Bronchial epithelial cell (primary cell): Measurements from ENCODE around the gene NFRKB. TPM values are rescaled to one million over a fixed set of nuclear protein-coding genes. Genes with fewer than 3 reads are reported as not detected.
"Not testable (repeated sequence)": the region's sequence is repeated elsewhere in the genome, so short reads cannot be mapped to it uniquely, and the experiment has no call there.

Experiments used
- DNase-seq: peaks from one replicate; pipeline ENCODE4 v3.0.0-alpha.2; 2010; ENCODE audit warnings: low read depth
- FAIRE-seq: peaks from 2 replicates; lab custom pipeline; 2011; peaks lifted over from hg19 to GRCh38; lab: Jason Lieb, UNC
- H3K27me3 ChIP-seq: 2 replicates; pipeline ENCODE4 v1.5.1; 2011; ENCODE audit warnings: low read length; ENCODE audit not compliant: control insufficient read depth, insufficient read depth
- H3K36me3 ChIP-seq: 2 replicates; pipeline ENCODE4 v1.5.1; 2011; ENCODE audit warnings: low read length; ENCODE audit not compliant: control insufficient read depth, insufficient read depth
- H3K4me3 ChIP-seq: 2 replicates; pipeline ENCODE4 v1.5.1; 2011; ENCODE audit warnings: mild to moderate bottlenecking, low read depth, low read length, control low read depth
- total RNA-seq: library from RNA; depleted of rRNA; stranded (reverse); fragments of >200 nt; gene quantifications from 2 replicates; pipeline ENCODE4 v1.2.1, GENCODE V29; 2014
- TF ChIP-seq, protein P1 (sequence below): IDR thresholded peaks from 2 replicates; pipeline ENCODE4 v1.5.1; 2011; ENCODE audit warnings: mild to moderate bottlenecking, moderate library complexity, low read length, control low read depth, inconsistent platforms; ENCODE audit not compliant: insufficient read depth, severe bottlenecking

NFRKB gene
- total RNA-seq, 1 donor from 2014 or later, result 26.3 TPM

DNA sequence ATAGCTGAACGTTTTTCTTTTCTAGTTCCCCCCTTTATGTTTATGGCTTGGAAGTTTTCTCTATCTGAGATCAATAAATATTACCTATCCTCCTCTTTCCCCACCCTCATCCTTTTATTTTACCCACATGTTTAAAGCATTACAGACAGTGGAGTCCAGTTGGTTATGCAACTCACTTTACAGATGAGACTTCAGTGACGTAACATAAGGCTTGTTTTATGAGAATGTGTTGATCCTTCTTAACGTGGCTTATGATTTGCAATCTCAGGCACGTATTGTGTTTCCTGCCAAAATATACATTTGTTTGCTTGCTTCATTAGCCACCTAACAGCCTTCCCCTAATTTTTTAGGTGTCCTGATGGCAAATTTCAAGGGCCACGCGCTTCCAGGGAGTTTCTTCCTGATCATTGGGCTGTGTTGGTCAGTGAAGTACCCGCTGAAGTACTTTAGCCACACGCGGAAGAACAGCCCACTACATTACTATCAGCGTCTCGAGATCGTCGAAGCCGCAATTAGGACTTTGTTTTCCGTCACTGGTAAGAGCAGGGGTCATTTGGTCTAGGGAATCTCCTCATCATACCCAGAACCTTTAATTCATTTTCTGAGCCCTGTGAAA is 43.1 kb downstream of the NFRKB start:
- FAIRE-seq, result no peak
- Histone ChIP-seq H3K36me3 (no peaks in the 10 kb centered on the region), H3K4me3 (no peak overlapping the region), H3K27me3 (no peaks in the 10 kb centered on the region)
- peak; percentile 53 for DNase-seq
- TF ChIP-seq, protein P1, sequence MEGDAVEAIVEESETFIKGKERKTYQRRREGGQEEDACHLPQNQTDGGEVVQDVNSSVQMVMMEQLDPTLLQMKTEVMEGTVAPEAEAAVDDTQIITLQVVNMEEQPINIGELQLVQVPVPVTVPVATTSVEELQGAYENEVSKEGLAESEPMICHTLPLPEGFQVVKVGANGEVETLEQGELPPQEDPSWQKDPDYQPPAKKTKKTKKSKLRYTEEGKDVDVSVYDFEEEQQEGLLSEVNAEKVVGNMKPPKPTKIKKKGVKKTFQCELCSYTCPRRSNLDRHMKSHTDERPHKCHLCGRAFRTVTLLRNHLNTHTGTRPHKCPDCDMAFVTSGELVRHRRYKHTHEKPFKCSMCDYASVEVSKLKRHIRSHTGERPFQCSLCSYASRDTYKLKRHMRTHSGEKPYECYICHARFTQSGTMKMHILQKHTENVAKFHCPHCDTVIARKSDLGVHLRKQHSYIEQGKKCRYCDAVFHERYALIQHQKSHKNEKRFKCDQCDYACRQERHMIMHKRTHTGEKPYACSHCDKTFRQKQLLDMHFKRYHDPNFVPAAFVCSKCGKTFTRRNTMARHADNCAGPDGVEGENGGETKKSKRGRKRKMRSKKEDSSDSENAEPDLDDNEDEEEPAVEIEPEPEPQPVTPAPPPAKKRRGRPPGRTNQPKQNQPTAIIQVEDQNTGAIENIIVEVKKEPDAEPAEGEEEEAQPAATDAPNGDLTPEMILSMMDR, result no peak

DNA sequence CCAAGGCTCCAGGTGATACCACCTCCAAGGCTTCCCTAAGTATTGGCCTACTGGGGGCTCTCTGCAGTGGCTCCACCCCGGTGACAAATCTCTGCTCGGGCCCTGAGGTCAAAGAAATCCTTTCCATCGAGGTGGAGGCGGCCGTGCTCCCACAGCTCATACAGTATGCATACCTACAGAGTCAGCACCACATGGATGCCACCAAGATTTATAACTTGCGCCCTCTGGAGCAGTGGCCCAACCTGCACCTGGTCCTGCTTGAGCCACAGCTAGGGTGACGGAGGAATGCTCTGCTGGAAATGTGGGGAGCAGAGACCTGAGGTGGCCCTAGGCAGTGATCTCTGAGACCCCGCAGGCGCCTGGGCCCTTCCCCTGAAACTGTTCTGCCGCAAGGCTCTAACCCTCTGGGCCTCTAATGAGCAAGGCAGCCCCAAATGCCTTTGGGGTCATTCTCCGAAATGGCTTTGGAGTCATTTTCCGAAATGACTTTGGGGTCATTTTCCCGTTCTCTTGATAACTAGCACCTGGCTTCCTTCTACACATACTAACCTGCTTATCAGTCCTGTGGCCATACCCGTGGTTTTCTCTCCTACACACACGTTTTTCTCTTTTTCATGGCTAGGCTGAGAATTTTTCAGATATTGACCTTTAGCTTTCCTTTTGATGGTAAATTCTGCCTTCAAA is 45.8 kb downstream of the NFRKB start:
- no peak for DNase-seq
- no peaks in the 10 kb centered on the region for H3K36me3 ChIP-seq
- no peak overlapping the region for H3K4me3 ChIP-seq
- no peaks in the 10 kb centered on the region for H3K27me3 ChIP-seq
- TF ChIP-seq, protein P1, result no peak
- no peak for FAIRE-seq

DNA sequence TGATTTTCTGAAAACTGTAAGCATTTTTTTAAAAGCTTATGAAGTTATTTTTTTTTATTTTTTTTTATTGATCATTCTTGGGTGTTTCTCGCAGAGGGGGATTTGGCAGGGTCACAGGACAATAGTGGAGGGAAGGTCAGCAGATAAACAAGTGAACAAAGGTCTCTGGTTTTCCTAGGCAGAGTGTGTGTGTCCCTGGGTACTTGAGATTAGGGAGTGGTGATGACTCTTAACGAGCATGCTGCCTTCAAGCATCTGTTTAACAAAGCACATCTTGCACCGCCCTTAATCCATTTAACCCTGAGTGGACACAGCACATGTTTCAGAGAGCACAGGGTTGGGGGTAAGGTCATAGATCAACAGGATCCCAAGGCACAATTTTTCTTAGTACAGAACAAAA is 48.0 kb downstream of the NFRKB start:
- not testable (repeated sequence) for FAIRE-seq, H3K36me3 ChIP-seq, H3K27me3 ChIP-seq, H3K4me3 ChIP-seq, DNase-seq

DNA sequence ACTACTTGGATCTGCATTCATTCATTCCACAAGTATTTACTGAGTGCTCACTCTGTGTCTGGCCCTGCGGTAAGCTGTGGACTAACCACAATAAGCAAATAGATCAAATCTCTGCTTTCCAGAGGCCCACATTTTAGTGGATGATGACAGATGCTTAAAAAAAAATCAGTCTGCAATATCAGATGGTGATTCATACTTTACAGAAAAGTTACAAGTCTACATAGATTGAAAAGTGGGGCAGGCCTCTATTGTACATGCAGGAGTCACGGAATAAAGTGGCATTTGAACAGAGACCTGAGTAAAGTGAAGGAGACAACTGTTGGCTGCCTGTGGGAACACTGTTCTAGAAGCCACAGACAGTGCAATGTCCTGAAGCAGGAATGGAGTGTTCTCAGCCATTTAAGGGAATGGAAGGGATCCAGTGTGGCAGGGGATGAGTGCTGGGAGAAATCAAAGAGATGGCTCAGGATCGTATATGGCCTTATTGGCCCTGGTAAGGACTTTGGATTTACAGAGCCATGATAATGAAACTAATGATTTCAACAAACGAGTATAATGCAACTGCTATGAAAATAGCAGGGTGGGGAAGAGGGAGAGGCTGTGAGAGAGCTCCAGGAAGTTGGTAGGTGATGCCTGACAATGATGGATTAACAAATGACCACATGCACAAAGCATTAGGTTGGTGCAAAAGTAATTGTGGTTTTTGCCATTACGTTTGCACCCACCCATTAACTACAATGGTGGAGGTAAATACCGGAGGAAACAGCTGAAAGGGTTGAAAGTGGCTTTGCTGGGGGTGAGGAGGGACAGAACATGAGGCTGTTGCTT is 48.7 kb downstream of the NFRKB start:
- DNase-seq, result peak; percentile 98
- FAIRE-seq, result peak; percentile 84
- TF ChIP-seq, protein P1, result no peak
- no peaks in the 10 kb centered on the region for H3K36me3 ChIP-seq
- H3K27me3 ChIP-seq, result no peaks in the 10 kb centered on the region
- H3K4me3 ChIP-seq, result no peak overlapping the region

Other genes with a start within 250 kb of the NFRKB start
- gene TMEM45B, start 79.7 kb downstream of the NFRKB start, total RNA-seq, result 162 and 317 TPM in 2 replicates
- 4.4 and 4.7 TPM in 2 replicates for gene PRDM10, start 107.3 kb upstream of the NFRKB start, total RNA-seq
- gene APLP2, start 174.3 kb upstream of the NFRKB start, total RNA-seq, result 504 and 567 TPM in 2 replicates